Glutamatergic neuron (in vitro differentiated cells): Measurements from ENCODE around the gene ABL2. TPM values are rescaled to one million over a fixed set of nuclear protein-coding genes. Genes with fewer than 3 reads are reported as not detected.
A peak's percentile ranks its signal among the peaks of the same experiment; 100 is the strongest.

Experiments
- DNase-seq: peaks from one replicate; pipeline ENCODE4 v3.0.0; 2022
- H3K27ac Mint-ChIP-seq: one replicate; pipeline ENCODE4 v1.8.0; 2020; ENCODE audit warnings: mild to moderate bottlenecking, mixed read lengths, inconsistent platforms; ENCODE audit not compliant: unreplicated experiment
- H3K27me3 Mint-ChIP-seq: one replicate; pipeline ENCODE4 v1.8.0; 2020; ENCODE audit warnings: mild to moderate bottlenecking, moderate library complexity, mixed read lengths, inconsistent platforms; ENCODE audit not compliant: unreplicated experiment
- H3K36me3 Mint-ChIP-seq: one replicate; pipeline ENCODE4 v1.8.0; 2020; ENCODE audit warnings: mild to moderate bottlenecking, mixed read lengths, inconsistent platforms; ENCODE audit not compliant: unreplicated experiment
- H3K4me1 Mint-ChIP-seq: one replicate; pipeline ENCODE4 v1.8.0; 2020; ENCODE audit warnings: mild to moderate bottlenecking, low read depth, mixed read lengths, inconsistent platforms; ENCODE audit not compliant: unreplicated experiment
- H3K4me3 Mint-ChIP-seq: one replicate; pipeline ENCODE4 v1.8.0; 2020; ENCODE audit warnings: mild to moderate bottlenecking, mixed read lengths, inconsistent platforms; ENCODE audit not compliant: unreplicated experiment
- H3K9me3 Mint-ChIP-seq: one replicate; pipeline ENCODE4 v1.8.0; 2020; ENCODE audit warnings: mild to moderate bottlenecking, moderate library complexity, mixed read lengths, inconsistent platforms; ENCODE audit not compliant: unreplicated experiment
- total RNA-seq: library from RNA; stranded (reverse); fragmentation: NEBNext Ultra II Directional; extraction: Animal tissue kit (Norgen Biotek cat#: 25700); gene quantifications from one replicate; pipeline ENCODE4 v1.2.1, GENCODE V29; 2021; ENCODE audit not compliant: unreplicated experiment
- TF ChIP-seq, protein P1 (sequence below): fragments of 200-600 bp; sonication (generic); IDR thresholded peaks from one replicate; pipeline ENCODE4 v1.5.0; 2021; ENCODE audit not compliant: partially characterized antibody, unreplicated experiment

The ABL2 gene
- total RNA-seq, 1 donor from 2014 or later: 24.7 TPM

DNA sequence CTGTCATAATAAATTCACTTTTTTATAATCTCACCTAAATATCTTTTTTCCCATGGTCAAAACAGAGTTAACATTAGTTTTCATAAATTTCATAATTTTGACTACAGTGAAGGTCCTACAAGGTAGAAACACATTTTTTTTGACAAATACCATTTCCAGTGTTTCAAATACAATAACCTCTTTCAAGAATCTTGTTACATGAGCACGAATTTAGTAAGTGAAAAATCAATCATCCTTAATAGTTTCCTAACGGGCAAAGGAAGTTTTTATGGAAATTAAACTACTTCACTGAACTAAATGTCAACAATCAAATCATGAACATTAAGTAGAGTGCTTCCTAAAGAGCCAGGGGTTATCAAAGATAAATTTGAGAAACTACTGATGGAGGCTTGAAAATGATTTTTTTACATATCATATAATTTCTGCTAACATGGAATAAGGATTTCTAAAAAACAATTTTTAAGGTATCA is 35.4 kb downstream of the ABL2 start:
- H3K27ac Mint-ChIP-seq: no peak overlapping the region
- H3K36me3 Mint-ChIP-seq: no peaks in the 10 kb centered on the region
- DNase-seq: no peak
- no peaks in the 10 kb centered on the region for H3K9me3 Mint-ChIP-seq
- no peaks in the 10 kb centered on the region for H3K27me3 Mint-ChIP-seq
- TF ChIP-seq, protein P1, sequence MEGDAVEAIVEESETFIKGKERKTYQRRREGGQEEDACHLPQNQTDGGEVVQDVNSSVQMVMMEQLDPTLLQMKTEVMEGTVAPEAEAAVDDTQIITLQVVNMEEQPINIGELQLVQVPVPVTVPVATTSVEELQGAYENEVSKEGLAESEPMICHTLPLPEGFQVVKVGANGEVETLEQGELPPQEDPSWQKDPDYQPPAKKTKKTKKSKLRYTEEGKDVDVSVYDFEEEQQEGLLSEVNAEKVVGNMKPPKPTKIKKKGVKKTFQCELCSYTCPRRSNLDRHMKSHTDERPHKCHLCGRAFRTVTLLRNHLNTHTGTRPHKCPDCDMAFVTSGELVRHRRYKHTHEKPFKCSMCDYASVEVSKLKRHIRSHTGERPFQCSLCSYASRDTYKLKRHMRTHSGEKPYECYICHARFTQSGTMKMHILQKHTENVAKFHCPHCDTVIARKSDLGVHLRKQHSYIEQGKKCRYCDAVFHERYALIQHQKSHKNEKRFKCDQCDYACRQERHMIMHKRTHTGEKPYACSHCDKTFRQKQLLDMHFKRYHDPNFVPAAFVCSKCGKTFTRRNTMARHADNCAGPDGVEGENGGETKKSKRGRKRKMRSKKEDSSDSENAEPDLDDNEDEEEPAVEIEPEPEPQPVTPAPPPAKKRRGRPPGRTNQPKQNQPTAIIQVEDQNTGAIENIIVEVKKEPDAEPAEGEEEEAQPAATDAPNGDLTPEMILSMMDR: peak; percentile 15
- no peaks in the 10 kb centered on the region for H3K4me1 Mint-ChIP-seq
- no peak overlapping the region for H3K4me3 Mint-ChIP-seq

DNA sequence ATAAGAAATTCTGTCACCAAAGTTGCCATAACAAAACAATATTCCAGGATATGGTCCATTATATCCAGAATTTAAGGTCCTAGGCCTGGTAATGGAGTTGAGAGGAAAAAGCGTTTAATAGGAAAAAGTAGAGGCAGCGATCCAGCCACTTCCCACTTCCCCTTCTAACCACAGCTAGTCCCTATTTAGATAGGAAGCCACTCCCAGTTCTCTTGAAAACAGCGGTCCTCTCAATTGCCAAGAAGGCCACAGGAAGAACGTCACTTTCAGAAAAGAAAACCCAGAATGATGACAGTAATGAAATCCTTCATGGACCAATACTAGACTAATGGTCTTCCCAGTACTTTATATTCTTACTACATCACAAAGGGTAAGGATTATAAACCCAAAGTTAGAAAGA is 38.6 kb downstream of the ABL2 start:
- no peak for DNase-seq
- Mint-ChIP-seq H3K4me3 (no peak overlapping the region), H3K27ac (no peak overlapping the region), H3K27me3 (no peaks in the 10 kb centered on the region), H3K36me3 (no peaks in the 10 kb centered on the region), H3K9me3 (no peaks in the 10 kb centered on the region), H3K4me1 (no peaks in the 10 kb centered on the region)
- TF ChIP-seq, protein P1: no peak

DNA sequence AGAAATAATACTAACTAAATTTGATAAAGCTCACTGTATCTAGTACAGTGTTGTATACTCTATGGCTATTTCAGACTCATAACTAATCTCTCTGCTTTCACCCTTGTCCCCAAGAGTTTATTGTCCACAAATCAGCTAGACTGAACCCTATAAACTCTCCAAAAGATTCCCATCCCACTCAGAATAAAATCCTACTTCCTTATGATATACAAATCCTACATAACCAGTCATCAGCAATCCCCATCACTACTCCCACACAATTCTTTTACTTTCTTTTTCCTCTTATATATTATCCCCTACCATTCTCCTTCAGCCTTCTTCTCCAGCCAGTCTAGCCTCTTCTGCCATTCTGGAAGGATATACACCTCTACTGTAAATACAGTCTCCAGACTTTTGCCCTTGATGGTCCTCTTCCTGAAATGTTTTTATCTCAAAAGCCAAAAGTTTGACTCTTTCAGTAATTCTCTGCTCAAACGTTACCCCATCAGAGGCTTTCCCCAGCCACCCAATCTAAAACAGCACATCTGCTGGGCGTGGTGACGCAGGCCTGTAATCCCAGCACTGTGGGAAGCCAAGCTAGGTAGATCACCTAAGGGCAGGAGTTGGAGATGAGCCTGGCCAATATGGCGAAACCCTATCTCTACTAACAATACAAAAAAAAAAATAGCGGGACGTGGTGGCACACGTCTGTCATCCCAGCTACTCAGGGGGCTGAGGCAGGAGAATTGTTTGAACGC is 41.6 kb downstream of the ABL2 start:
- H3K4me1 Mint-ChIP-seq: no peaks in the 10 kb centered on the region
- H3K27ac Mint-ChIP-seq: no peak overlapping the region
- no peak overlapping the region for H3K4me3 Mint-ChIP-seq
- TF ChIP-seq, protein P1: no peak
- no peak for DNase-seq
- peaks cover 2% of the 10 kb centered on the region for H3K27me3 Mint-ChIP-seq
- H3K9me3 Mint-ChIP-seq: peaks cover 3% of the 10 kb centered on the region
- H3K36me3 Mint-ChIP-seq: no peaks in the 10 kb centered on the region

DNA sequence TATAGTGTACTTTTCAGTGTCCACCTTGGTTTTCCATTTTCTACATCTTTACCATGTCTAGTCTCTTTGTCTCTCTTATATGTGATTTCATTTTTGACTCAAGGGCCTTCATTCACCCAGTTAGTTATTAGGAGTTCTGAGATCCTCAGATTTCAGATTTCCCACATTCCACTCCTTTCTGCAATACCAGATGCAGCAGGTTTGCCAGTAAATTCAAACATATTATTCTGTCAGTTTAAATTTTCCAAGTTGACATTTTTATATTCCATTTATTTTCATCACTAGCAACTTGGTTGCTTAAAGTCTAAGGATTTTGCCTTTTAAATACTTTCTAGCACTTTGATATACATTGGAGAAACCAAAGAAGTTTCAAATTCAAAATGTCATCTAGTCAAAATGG is 42.4 kb downstream of the ABL2 start:
- Mint-ChIP-seq H3K27ac (no peak overlapping the region), H3K4me3 (no peak overlapping the region), H3K27me3 (peaks cover 3% of the 10 kb centered on the region), H3K36me3 (no peaks in the 10 kb centered on the region), H3K4me1 (no peaks in the 10 kb centered on the region), H3K9me3 (peaks cover 3% of the 10 kb centered on the region)
- TF ChIP-seq, protein P1: no peak
- no peak for DNase-seq

DNA sequence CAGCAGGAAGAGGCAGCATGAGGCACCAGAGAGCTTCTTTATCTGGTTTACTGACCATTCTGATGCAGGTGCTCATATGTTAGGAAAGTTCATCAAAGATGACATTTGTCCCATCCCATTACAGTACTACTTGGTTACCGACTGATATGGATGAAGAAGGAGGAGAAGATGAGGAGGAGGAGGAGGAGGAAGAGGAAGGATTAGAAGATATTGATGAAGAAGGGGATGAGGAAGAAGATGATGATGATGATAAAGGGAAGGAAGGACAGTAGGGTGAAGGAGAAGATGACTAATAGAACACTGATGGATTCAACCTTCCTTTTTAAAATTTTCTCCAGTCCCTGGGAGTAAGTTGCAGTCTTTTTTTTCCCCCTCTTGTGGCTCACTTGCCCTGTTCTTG is 45.1 kb downstream of the ABL2 start:
- H3K36me3 Mint-ChIP-seq: no peaks in the 10 kb centered on the region

More for the DNA sequence above, 45.1 kb downstream of the ABL2 start:
- no peak overlapping the region for H3K27ac Mint-ChIP-seq
- DNase-seq: no peak
- peaks cover 3% of the 10 kb centered on the region for H3K27me3 Mint-ChIP-seq
- H3K9me3 Mint-ChIP-seq: peaks cover 3% of the 10 kb centered on the region
- TF ChIP-seq, protein P1: no peak
- no peak overlapping the region for H3K4me3 Mint-ChIP-seq
- H3K4me1 Mint-ChIP-seq: no peaks in the 10 kb centered on the region
